Smooth muscle cell of bladder (primary cell): Measurements from ENCODE around the gene ZNF354B. TPM values are rescaled to one million over a fixed set of nuclear protein-coding genes. Genes with fewer than 3 reads are reported as not detected.

Source experiments
- total RNA-seq: library from RNA; depleted of rRNA; stranded (reverse); fragments of >200 nt; gene quantifications from 2 replicates; pipeline ENCODE4 v1.2.3, GENCODE V29; 2014

ZNF354B gene
- total RNA-seq, result 5.8 and 6.5 TPM in 2 replicates

DNA sequence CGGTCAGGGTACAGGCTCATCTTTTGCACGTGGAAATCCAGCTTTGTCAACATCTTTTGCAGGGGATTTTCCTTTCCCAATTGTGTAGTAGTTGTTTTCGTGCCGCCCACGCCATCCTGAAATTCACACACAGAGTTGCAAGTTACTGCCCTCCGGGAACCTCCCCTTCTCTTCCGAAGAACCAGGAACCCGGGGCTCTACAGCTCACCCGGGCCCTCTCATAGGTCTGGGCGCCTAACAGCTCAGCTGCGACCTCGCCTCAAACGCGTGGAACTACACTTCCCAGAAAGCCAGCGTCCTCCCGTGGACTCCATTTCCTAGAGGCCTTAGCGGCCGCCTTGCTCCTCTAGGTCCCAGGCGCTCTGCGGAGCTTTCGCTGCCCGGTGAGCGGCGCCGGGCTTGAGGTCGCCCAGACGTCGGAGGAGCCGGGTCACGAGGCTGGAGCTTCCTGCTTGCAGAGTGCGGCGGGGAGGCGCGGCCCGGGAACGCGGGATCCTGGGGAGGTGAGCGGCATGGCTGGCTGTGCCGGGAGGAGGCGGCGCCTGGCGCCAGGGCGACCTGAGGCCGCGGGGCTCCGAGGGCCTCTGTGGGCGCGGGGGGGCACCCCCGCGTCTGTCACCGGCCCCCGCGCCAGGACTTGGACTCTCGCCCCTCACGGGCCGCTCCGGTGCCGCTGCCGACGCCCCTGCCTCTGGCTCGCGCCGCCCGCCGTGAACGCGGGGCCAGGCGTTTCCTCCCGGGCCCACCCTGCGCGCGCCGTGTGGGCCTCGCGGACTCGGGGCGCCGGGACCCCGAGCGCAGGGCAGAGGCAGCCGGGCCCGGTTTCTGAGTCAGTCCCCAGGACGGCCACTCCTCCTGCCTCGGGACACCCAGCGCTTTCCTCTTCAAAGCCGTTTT lies at the start of gene ZNF354B:
Gene ZNF354B (plus strand): TSS at position 329 of the 897 bp plus-strand sequence. CDS start 1,095 bp downstream, outside the sequence.

DNA sequence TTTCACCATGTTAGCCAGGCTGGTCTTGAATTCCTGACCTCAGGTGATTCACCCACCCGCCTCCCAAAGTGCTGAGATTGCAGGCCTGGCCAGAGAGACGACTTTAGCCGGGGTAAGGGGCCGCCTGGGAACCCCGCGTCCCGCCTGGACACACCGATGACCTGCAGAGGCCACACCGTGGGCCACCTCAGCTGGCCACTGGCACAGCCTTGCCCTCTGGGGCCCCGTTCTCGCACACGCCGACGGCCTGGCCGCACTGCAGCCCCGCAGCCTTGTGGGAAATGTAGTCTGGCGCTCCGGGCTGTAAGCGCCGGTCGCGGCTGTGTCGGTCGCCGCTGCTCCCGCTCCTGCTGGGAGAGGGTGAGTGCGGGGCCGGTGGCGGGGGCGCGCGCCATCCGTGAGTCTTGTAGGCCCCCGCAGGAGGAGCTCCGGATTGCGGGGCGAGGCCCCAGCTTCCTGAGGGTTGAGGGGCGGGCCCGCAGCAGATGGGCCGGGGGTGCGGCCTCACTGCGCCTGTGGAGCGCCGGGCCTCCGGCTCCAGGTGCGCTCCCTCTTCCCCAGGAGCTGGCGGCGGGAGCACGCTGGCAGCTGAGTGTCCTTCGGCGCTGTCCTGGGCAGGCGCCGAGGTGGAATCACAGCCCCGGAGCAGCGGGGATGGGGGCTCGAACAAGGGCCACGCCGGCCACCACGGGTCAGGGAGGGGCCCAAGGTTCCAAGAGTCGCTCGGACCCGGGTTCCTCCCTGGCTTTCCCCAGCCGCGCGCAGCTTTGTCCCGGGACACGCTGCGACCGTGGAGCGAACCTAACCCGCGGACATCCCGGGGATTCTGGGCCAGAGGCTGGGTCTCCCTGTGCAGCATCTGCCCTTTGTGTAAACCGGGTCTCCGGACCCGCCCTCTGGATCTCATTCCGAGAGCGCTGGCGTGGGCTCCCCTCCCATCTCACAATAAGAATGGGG lies 36.1 kb downstream of the ZNF354B start, which contains the start of gene ZFP2:
Gene ZFP2 (plus strand): TSS at position 299 of the 957 bp plus-strand sequence. CDS start 35,401 bp downstream, outside the sequence.

Other genes starting within 250 kb of the ZNF354B start
- gene CLK4, start 232.9 kb upstream of the ZNF354B start, total RNA-seq, result 25.0 and 27.8 TPM in 2 replicates
- 5.1 and 6.6 TPM in 2 replicates for gene ZNF354A, start 129.3 kb upstream of the ZNF354B start, total RNA-seq
- 0.83 and 1.00 TPM in 2 replicates for gene ZFP2, start 36.0 kb downstream of the ZNF354B start, total RNA-seq
- 1.5 and 2.1 TPM in 2 replicates for gene ZNF454, start 81.2 kb downstream of the ZNF354B start, total RNA-seq
- gene GRM6, start 135.4 kb downstream of the ZNF354B start, total RNA-seq, result not detected in 2 replicates
- gene ZNF879, start 163.9 kb downstream of the ZNF354B start, total RNA-seq, result 3.6 and 3.8 TPM in 2 replicates
- gene ZNF354C, start 200.4 kb downstream of the ZNF354B start, total RNA-seq, result 6.7 and 7.7 TPM in 2 replicates